ENCODE results near the gene ERC1.
"Not testable (repeated sequence)": the region's sequence is repeated elsewhere in the genome, so short reads cannot be mapped to it uniquely, and the experiment has no call there.

ERC1 gene

GRCh38 chr12:1234073-1234472 lies 243.1 kb downstream of the ERC1 start:
- peak; percentile 10 for DNase-seq (ENCODE audit: extremely low read depth, low read depth)
- no peak overlapping the region for H3K4me3 ChIP-seq (replicated peaks; ENCODE audit: low read depth, low read length)
- TF ChIP-seq, protein P1, sequence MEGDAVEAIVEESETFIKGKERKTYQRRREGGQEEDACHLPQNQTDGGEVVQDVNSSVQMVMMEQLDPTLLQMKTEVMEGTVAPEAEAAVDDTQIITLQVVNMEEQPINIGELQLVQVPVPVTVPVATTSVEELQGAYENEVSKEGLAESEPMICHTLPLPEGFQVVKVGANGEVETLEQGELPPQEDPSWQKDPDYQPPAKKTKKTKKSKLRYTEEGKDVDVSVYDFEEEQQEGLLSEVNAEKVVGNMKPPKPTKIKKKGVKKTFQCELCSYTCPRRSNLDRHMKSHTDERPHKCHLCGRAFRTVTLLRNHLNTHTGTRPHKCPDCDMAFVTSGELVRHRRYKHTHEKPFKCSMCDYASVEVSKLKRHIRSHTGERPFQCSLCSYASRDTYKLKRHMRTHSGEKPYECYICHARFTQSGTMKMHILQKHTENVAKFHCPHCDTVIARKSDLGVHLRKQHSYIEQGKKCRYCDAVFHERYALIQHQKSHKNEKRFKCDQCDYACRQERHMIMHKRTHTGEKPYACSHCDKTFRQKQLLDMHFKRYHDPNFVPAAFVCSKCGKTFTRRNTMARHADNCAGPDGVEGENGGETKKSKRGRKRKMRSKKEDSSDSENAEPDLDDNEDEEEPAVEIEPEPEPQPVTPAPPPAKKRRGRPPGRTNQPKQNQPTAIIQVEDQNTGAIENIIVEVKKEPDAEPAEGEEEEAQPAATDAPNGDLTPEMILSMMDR (IDR thresholded peaks at IDR 0.05; ENCODE audit: low read depth, low read length, missing control alignments), result no peak

DNA sequence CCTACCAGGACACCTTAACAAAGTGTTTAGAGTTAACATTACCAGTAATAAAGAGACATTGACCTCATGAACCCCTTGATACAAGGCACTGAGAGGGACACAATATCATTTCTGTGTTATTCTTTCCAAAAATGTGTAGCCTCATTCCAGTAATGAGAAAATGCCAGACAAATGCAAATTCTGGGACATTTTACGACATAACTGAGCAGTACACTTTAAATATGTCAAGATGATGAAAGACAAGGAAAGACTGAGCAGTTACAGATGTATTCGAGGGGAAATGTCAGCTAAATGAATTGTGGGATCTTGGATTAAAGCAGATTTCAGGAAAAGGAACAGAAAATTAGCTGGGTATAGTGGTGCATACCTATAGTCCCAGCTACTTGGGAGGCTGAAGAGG lies 255.6 kb downstream of the ERC1 start:
- no peak for DNase-seq (ENCODE audit: extremely low read depth, low read depth)
- TF ChIP-seq, protein P1 (IDR thresholded peaks at IDR 0.05; ENCODE audit: low read depth, low read length, missing control alignments), result no peak
- H3K4me3 ChIP-seq (replicated peaks; ENCODE audit: low read depth, low read length), result no peak overlapping the region

DNA sequence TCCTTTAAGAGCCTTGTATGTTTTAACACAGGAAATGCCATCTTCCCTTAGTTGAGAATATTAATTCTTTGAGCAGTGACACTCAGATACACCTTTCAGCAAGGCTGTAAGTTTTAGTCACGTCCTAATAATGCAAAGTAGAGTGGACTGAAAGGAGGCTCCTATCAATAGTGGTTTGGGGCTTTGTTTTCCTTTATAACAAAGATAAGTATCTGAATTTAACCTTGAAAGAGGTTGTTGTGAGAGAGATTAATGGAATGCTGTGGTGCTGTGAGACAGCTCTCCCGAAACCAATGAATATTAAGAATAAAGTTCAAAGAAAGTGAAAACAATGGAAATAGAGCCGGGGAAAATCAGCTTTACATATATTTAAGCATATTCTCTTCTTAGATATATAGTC lies 259.6 kb downstream of the ERC1 start:
- TF ChIP-seq, protein P1 (IDR thresholded peaks at IDR 0.05; ENCODE audit: low read depth, low read length, missing control alignments), result no peak
- no peak overlapping the region for H3K4me3 ChIP-seq (replicated peaks; ENCODE audit: low read depth, low read length)
- no peak for DNase-seq (ENCODE audit: extremely low read depth, low read depth)

- TF ChIP-seq, protein P1 (IDR thresholded peaks at IDR 0.05; ENCODE audit: low read depth, low read length, missing control alignments), result no peak
- H3K4me3 ChIP-seq (replicated peaks; ENCODE audit: low read depth, low read length), result no peak overlapping the region
- no peak for DNase-seq (ENCODE audit: extremely low read depth, low read depth)
Observed at GRCh38 chr12:1252758-1253157, 261.7 kb downstream of the ERC1 start.

- H3K4me3 ChIP-seq (replicated peaks; ENCODE audit: low read depth, low read length); DNase-seq (ENCODE audit: extremely low read depth, low read depth): not testable (repeated sequence)
Observed at GRCh38 chr12:1255125-1255524, 264.1 kb downstream of the ERC1 start.

DNA sequence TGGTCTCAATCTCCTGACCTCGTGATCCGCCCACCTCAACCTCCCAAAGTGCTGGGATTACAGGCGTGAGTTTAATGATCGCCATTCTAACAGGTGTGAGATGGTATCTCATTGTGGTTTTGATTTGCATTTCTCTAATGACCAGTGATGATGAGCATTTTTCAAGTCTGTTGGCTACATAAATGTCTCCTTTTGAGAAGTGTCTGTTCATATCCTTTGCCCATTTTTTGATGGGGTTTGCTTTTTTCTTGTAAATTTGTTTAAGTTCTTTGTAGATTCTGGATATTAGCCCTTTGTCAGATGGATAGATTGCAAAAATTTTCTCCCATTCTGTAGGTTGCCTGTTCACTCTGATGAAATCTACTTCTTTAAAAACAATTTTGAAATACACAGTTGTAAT lies 264.8 kb downstream of the ERC1 start:
- DNase-seq (ENCODE audit: extremely low read depth, low read depth), result not testable (repeated sequence)

GRCh38 chr12:1256285-1256684 lies 265.3 kb downstream of the ERC1 start:
- no peak for DNase-seq (ENCODE audit: extremely low read depth, low read depth)
- TF ChIP-seq, protein P1 (IDR thresholded peaks at IDR 0.05; ENCODE audit: low read depth, low read length, missing control alignments), result no peak

More for the DNA sequence above, 264.8 kb downstream of the ERC1 start:
- not testable (repeated sequence) for H3K4me3 ChIP-seq (replicated peaks; ENCODE audit: low read depth, low read length)

DNA sequence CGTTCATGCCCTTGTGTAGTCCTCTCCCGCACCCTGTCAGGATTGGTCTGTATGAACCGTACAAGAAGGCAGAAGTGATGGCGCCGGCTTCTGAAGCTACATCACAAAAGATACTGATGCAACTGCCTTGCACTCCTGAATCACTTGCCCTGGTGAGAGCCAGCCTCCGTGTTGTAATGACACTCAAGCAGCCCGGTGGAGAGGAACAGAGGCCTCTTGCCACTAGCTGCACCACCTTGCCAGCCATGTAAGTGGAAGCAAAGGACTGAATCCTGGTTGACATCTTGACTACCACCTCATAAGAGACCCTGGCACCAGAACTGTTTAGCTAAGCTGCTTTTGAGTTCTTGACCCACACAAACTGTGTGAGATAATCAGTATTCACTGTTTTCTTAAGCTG lies 266.0 kb downstream of the ERC1 start:
- no peak overlapping the region for H3K4me3 ChIP-seq (replicated peaks; ENCODE audit: low read depth, low read length)
- DNase-seq (ENCODE audit: extremely low read depth, low read depth), result no peak

More at GRCh38 chr12:1256285-1256684, 265.3 kb downstream of the ERC1 start:
- no peak overlapping the region for H3K4me3 ChIP-seq (replicated peaks; ENCODE audit: low read depth, low read length)

More for the DNA sequence above, 266.0 kb downstream of the ERC1 start:
- TF ChIP-seq, protein P1 (IDR thresholded peaks at IDR 0.05; ENCODE audit: low read depth, low read length, missing control alignments), result no peak

All from HFF-Myc (cell line).